Left lung (tissue), 10 donors: ENCODE measurements around the gene IFRD2. TPM values are rescaled to one million over a fixed set of nuclear protein-coding genes. Genes with fewer than 3 reads are reported as not detected.
A peak's percentile ranks its signal among the peaks of the same experiment; 100 is the strongest.

Experiments
- ATAC-seq: fragments of 200-7000 bp; cut with Tn5 transposase; one replicate; pipeline ENCODE4 v1.9.1; 2020; ENCODE audit warnings: moderate library complexity
- DNase-seq, 4 donors: peaks; one replicate each; pipeline ENCODE4 v3.0.0-alpha.2; 2013 to 2020
- H3K27ac ChIP-seq, 2 donors: fragments of 200-600 bp; sonication (generic) in 1 of 2; one replicate each; pipeline versions ENCODE4 v1.5.0 to v1.8.0; 2020 to 2021
- H3K27me3 ChIP-seq, 2 donors: fragments of 200-600 bp; sonication (generic) in 1 of 2; one replicate each; pipeline versions ENCODE4 v1.5.0 to v1.8.0; 2020 to 2021
- H3K36me3 ChIP-seq, 2 donors: fragments of 200-600 bp; sonication (generic) in 1 of 2; one replicate each; pipeline versions ENCODE4 v1.5.0 to v1.8.0; 2020 to 2021
- H3K4me1 ChIP-seq, 2 donors: fragments of 200-600 bp; one replicate each; pipeline ENCODE4 v1.8.0; 2021
- H3K4me3 ChIP-seq, 2 donors: fragments of 200-600 bp; sonication (generic) in 1 of 2; one replicate each; pipeline versions ENCODE4 v1.5.0 to v1.8.0; 2020 to 2021; ENCODE audit warnings: mild to moderate bottlenecking in 1 of 2
- H3K9me3 ChIP-seq, 2 donors: fragments of 200-600 bp; sonication (generic) in 1 of 2; one replicate each; pipeline versions ENCODE4 v1.5.0 to v1.8.0; 2020 to 2021
- CTCF ChIP-seq, 2 donors: fragments of 200-600 bp; sonication (generic) in 1 of 2; IDR thresholded peaks; one replicate each; pipeline versions ENCODE4 v1.5.0 to v1.8.0; 2021; ENCODE audit warnings: antibody characterized with exemption in 2 of 2
- intact Hi-C, 2 donors: fragments of 100-400 bp; cut with DNase I; formaldehyde crosslinking; loops; one replicate each; pipeline versions ENCODE4 v1.11.2 to v1.14.2; 2022
- polyA plus RNA-seq, 6 donors: library from polyadenylated mRNA; unstranded; fragments of 120-200 nt; gene quantifications; one replicate each; pipeline ENCODE4 v1.2.1, GENCODE V29; 2013; ENCODE audit not compliant: insufficient read length in 6 of 6
- total RNA-seq, 2 donors: library from RNA; stranded (reverse); fragmentation: NEBNext Ultra II Directional; extraction: Animal tissue kit (Norgen Biotek cat#: 25700); gene quantifications; one replicate each; pipeline ENCODE4 v1.2.1, GENCODE V29; 2021
- donor health status: DM: no; HTN: yes; CAD: no.
- donor health status: DM: no; HTN: no; CAD: no.

The IFRD2 gene
- total and polyA plus RNA-seq, 8 donors, result 29.6 to 104 (median 38.5) TPM

DNA sequence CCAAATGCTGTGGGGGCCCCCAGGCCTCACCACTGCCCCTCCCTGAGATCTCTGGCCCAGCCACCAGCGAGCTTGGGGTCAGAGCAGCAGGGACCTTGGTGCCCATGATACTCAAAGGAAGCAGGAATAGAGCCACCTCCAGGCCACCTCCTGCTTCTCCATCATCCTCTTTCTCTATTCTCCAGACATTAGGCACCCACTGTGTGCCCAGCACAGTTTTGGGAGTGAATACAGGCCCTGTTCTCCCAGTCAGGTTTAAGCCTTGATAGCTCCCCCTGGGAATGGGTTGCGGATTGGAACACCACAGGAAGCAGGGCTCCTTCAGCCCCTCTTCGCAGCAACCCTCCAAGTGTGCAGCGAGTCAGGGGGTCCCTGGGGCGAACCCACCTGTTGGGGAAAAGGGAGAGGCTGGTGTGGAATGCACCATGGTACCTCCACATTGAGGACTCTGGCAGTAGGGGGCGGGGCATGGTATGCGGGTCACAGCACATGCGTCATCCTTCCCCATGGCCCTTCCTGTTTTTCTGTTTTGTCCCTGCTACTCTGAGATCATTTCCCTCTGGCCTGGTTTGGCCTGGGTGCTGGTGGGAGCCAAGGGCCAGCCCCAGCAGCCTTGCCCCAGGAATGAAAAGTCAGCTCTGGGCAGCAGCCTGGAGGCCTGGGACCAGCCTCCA is 37.5 kb downstream of the IFRD2 start:
- TF ChIP-seq CTCF (IDR thresholded peaks at IDR 0.05), result no peak
- H3K27ac ChIP-seq, result peak overlapping the region; percentile 81 to 98
- ATAC-seq (peak; percentile 63), DNase-seq (peak in 2 of 4 donors; percentile 85 to 89)
- intact Hi-C loops, result no loop called here
- peaks cover 0 to 92% of the 10 kb centered on the region in 2 donors for H3K36me3 ChIP-seq
- no peak overlapping the region for H3K4me3 ChIP-seq
- no peaks in the 10 kb centered on the region for H3K27me3 ChIP-seq
- no peaks in the 10 kb centered on the region for H3K9me3 ChIP-seq
- H3K4me1 ChIP-seq, result peaks cover 4 to 97% of the 10 kb centered on the region in 2 donors

GRCh38 chr3:50251220-50251619 is 41.0 kb downstream of the IFRD2 start:
- Histone ChIP-seq H3K4me3 (no peak overlapping the region), H3K9me3 (no peaks in the 10 kb centered on the region), H3K27ac (peak overlapping the region in 1 of 2 donors; percentile 98), H3K4me1 (peaks cover 35 to 100% of the 10 kb centered on the region in 2 donors), H3K27me3 (no peaks in the 10 kb centered on the region), H3K36me3 (peaks cover 0 to 72% of the 10 kb centered on the region in 2 donors)
- intact Hi-C loops, result no loop called here
- DNase-seq (no peak), ATAC-seq (no peak)
- TF ChIP-seq CTCF (IDR thresholded peaks at IDR 0.05), result no peak

GRCh38 chr3:50250514-50250913 is 41.7 kb downstream of the IFRD2 start:
- DNase-seq, result no peak
- H3K4me3 ChIP-seq, result no peak overlapping the region
- H3K9me3 ChIP-seq, result no peaks in the 10 kb centered on the region
- peaks cover 0 to 65% of the 10 kb centered on the region in 2 donors for H3K36me3 ChIP-seq
- intact Hi-C loops, result no loop called here
- TF ChIP-seq CTCF (IDR thresholded peaks at IDR 0.05), result no peak
- no peak for ATAC-seq
- H3K27ac ChIP-seq, result peak overlapping the region; percentile 33 to 98
- H3K27me3 ChIP-seq, result no peaks in the 10 kb centered on the region
- peaks cover 42 to 100% of the 10 kb centered on the region in 2 donors for H3K4me1 ChIP-seq

GRCh38 chr3:50249457-50249856 is 42.8 kb downstream of the IFRD2 start:
- H3K36me3 ChIP-seq, result peaks cover 0 to 58% of the 10 kb centered on the region in 2 donors
- DNase-seq (no peak), ATAC-seq (no peak)
- peaks cover 49 to 100% of the 10 kb centered on the region in 2 donors for H3K4me1 ChIP-seq
- H3K4me3 ChIP-seq, result no peak overlapping the region
- H3K27me3 ChIP-seq, result no peaks in the 10 kb centered on the region
- H3K9me3 ChIP-seq, result no peaks in the 10 kb centered on the region
- TF ChIP-seq CTCF (IDR thresholded peaks at IDR 0.05), result no peak
- intact Hi-C loops, result no loop called here
- peak overlapping the region; percentile 85 to 98 for H3K27ac ChIP-seq

DNA sequence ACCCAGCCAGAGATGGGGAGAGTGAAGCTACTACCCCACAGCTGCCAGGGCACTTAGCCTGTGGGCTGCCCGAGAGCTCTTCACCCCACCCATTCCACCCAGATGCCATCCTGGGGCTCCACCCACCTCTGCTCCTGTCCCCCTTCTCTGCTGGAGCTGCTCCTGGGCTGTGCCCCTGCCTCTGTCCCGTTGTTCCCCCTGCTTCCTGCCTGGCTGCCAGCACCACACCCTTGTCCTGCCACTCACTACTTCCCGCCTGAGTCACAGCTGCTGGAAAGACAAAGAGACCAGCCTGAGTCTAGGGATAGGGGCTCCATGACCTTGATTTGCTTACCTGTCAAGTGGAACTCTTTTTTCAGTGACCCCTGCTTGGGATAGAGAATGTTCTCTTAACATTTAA is 43.8 kb downstream of the IFRD2 start:
- Histone ChIP-seq H3K4me1 (peaks cover 57 to 100% of the 10 kb centered on the region in 2 donors), H3K9me3 (no peaks in the 10 kb centered on the region), H3K27me3 (no peaks in the 10 kb centered on the region), H3K36me3 (peaks cover 0 to 51% of the 10 kb centered on the region in 2 donors), H3K4me3 (no peak overlapping the region), H3K27ac (peak overlapping the region; percentile 85 to 98)
- ATAC-seq, result peak; percentile 43
- peak in 1 of 4 donors; percentile 83 for DNase-seq
- no peak for TF ChIP-seq CTCF (IDR thresholded peaks at IDR 0.05)
- intact Hi-C loops, result no loop called here
